Activated CD4-positive, alpha-beta T cell treated with anti-CD3 and anti-CD28 coated beads, Interleukin-2, amount 10 ng/mL, durations not matched to agents 24 days and 14 days (primary cell): ENCODE results near the gene GAPDHS. TPM values are rescaled to one million over a fixed set of nuclear protein-coding genes. Genes with fewer than 3 reads are reported as not detected.

Experiments
- DNase-seq: peaks from one replicate; pipeline ENCODE4 v3.0.0; 2022
- H3K27ac Mint-ChIP-seq: one replicate; pipeline ENCODE4 v1.8.0; 2022; ENCODE audit warnings: mild to moderate bottlenecking, mixed read lengths
- H3K27me3 Mint-ChIP-seq: one replicate; pipeline ENCODE4 v1.8.0; 2022; ENCODE audit warnings: mixed read lengths
- H3K36me3 Mint-ChIP-seq: one replicate; pipeline ENCODE4 v1.8.0; 2022; ENCODE audit warnings: low read depth, mild to moderate bottlenecking, mixed read lengths
- H3K4me1 Mint-ChIP-seq: one replicate; pipeline ENCODE4 v1.8.0; 2021; ENCODE audit warnings: mixed read lengths
- H3K4me3 Mint-ChIP-seq: one replicate; pipeline ENCODE4 v1.8.0; 2022; ENCODE audit warnings: mild to moderate bottlenecking, moderate library complexity, mixed read lengths
- H3K9me3 Mint-ChIP-seq: one replicate; pipeline ENCODE4 v1.8.0; 2021; ENCODE audit warnings: mixed read lengths
- intact Hi-C: fragments of 100-400 bp; cut with micrococcal nuclease; formaldehyde crosslinking; loops from one replicate; pipeline ENCODE4 v1.15.1; 2023
- total RNA-seq: library from RNA; stranded (reverse); gene quantifications from 2 replicates; pipeline ENCODE4 v1.2.3, GENCODE V29; 2022

The GAPDHS gene
- total RNA-seq, 1 donor from 2014 or later = not detected

DNA sequence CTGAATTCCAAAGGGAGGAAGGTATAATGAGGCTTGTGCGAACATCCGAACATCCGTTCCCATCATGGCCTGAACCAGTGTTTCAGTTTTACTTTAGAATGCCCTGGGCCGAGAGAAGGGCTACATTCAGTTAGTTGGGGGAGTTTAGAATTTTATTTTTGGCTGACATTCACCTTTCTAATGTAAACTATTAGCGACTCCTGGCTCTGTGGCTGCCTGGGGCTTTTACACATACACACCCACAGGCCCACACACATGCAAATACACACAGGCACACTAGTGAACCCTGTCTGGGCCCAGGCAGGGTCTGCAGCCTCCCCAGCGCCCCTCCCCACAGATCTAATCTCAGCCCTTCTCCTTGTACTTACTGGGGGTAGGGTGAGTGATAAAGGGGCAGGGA is 6.1 kb downstream of the GAPDHS start:
- no peak overlapping the region for H3K27ac Mint-ChIP-seq
- peaks cover 3% of the 10 kb centered on the region for H3K27me3 Mint-ChIP-seq

DNA sequence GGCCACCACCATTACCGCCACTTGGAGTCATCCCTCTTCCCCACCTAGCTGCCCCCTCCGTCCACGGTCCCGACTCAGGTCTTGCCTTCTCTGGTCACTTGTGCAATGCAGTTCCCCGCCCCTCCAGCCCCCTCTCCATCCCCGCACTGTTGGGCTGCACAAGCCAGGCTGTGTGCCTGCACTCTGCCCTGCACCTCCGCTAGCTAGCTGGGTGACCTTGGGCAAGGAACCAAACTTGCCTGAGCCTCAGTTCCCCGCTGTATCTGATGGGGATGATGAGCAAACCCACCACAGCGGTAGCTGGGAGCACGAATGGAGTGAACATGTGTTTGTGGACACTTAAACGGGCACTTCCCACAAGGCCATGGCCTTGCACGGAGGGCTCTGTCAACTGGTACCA is 6.6 kb downstream of the GAPDHS start:
- Mint-ChIP-seq H3K4me3 (no peak overlapping the region), H3K36me3 (peaks cover 12% of the 10 kb centered on the region), H3K27me3 (peaks cover 2% of the 10 kb centered on the region), H3K27ac (no peak overlapping the region), H3K4me1 (peaks cover 8% of the 10 kb centered on the region), H3K9me3 (no peaks in the 10 kb centered on the region)
- no peak for DNase-seq
- intact Hi-C loops = no loop called here

More for the DNA sequence above, 6.1 kb downstream of the GAPDHS start:
- Mint-ChIP-seq H3K4me3 (no peak overlapping the region), H3K4me1 (peaks cover 3% of the 10 kb centered on the region), H3K9me3 (no peaks in the 10 kb centered on the region), H3K36me3 (peaks cover 10% of the 10 kb centered on the region)
- no peak for DNase-seq
- intact Hi-C loops = no loop called here

DNA sequence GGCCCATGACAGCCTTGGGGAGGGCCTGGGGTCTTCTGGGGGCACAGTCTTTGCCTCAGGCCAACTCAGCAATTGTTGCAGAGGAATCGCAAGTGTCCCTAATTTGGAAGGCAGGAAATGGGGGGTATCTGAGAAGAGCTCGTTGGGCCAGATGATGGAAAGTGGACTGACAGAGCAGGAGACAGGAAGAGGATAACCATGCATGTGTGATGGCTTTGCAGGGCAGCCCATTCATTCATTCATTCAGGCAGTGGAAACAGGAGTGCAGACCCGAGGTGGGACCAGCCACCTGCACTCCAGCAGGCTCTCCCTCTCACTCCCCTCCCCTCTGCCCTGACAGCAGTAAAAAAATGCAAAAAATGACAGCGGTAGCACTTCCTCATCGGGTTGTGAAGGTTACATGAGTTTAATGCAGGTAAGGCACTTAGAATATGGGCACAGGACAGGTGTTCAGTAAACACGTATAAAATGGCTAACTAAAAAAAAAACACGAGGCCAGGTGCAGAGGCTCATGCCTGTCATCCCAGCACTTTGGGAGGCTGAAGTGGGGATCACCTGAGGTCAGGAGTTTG is 7.2 kb downstream of the GAPDHS start:
- Mint-ChIP-seq H3K27me3 (no peaks in the 10 kb centered on the region), H3K9me3 (no peaks in the 10 kb centered on the region), H3K36me3 (peaks cover 13% of the 10 kb centered on the region), H3K27ac (no peak overlapping the region), H3K4me1 (peaks cover 8% of the 10 kb centered on the region), H3K4me3 (no peak overlapping the region)
- intact Hi-C loops = no loop called here
- DNase-seq = no peak

DNA sequence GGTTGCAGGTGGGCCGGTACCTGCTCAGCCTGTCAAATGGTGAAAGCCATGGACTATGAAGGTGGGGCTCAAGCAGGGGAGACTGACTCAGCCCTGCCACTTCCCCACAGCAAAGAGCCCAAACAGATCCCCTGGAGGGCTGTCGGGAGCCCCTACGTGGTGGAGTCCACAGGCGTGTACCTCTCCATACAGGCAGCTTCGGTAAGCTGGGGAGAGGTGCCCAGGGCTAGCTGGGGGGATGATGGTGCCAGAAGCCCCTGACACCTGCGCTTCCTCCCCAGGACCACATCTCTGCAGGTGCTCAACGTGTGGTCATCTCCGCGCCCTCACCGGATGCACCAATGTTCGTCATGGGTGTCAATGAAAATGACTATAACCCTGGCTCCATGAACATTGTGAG is 9.0 kb downstream of the GAPDHS start:
- H3K9me3 Mint-ChIP-seq = no peaks in the 10 kb centered on the region
- no peak overlapping the region for H3K4me3 Mint-ChIP-seq
- peaks cover 20% of the 10 kb centered on the region for H3K4me1 Mint-ChIP-seq
- DNase-seq = no peak
- H3K27me3 Mint-ChIP-seq = no peaks in the 10 kb centered on the region
- intact Hi-C loops = no loop called here
- peaks cover 17% of the 10 kb centered on the region for H3K36me3 Mint-ChIP-seq
- H3K27ac Mint-ChIP-seq = no peak overlapping the region

DNA sequence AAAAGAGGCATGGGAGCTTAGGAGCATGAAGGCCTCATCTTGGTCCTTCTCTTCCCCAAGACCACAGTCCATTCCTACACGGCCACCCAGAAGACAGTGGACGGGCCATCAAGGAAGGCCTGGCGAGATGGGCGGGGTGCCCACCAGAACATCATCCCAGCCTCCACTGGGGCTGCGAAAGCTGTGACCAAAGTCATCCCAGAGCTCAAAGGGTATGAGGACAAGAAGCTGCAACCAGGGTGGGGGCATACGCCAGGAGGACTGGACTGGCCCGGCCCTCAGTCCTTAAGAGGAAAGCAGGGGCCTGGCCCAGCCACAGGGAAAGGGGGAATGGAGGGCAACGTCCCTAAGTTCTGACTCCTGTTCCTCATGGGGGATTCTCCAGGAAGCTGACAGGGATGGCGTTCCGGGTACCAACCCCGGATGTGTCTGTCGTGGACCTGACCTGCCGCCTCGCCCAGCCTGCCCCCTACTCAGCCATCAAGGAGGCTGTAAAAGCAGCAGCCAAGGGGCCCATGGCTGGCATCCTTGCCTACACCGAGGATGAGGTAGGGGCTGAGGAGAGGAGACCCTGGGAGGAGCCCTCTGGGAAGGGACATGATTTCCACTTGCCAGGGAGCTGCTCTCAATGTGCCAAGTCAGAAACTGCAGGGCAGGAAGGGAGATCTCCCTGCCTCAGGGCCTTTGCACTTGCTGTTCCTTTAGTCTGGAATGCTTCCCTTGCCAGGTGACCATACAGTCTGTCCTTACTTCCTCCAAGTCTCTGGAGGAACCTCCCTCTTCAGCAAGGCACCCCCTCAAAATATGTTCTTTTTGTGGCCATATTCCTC is 10.2 kb downstream of the GAPDHS start:
- Mint-ChIP-seq H3K4me3 (no peak overlapping the region), H3K36me3 (peaks cover 25% of the 10 kb centered on the region)

DNA sequence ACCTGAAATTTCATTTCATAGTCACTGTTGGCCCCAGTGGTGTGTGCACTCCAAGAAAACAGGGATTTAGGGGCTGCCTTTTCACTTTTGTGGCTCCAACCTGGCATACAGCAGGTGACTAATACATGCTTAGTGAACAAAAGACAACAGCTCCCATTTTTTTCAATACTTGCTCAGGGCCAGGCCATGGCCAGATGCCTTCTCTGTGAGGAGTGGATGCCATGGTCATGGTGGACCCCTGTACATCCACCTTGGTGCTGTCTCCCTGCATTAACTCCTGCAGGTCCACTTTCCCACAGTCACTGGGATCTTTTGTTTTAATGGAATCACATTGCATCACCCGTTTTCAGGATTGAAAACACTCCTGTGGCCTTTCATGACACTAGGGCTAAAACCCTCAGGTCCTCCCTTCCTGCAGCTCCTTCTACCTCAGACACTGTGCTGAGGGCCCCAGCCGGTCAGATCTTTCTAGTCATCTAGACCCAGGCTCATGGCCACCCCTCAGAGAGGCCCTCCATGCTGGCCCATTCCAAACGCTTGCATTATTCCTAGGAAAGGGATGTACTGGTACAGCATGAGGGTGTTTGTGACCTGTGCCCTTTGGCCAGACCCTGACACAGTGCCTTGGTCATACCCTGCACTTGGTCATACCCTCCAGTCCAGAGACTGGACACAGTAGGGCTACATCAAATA is 11.0 kb downstream of the GAPDHS start:
- intact Hi-C loops = no loop called here
- DNase-seq = no peak
- no peaks in the 10 kb centered on the region for H3K9me3 Mint-ChIP-seq
- peaks cover 28% of the 10 kb centered on the region for H3K4me1 Mint-ChIP-seq
- peak overlapping the region; percentile 88 for H3K27ac Mint-ChIP-seq
- H3K27me3 Mint-ChIP-seq = no peaks in the 10 kb centered on the region
- peak overlapping the region; percentile 97 for H3K4me3 Mint-ChIP-seq
- peaks cover 29% of the 10 kb centered on the region for H3K36me3 Mint-ChIP-seq

More for the DNA sequence above, 10.2 kb downstream of the GAPDHS start:
- peaks cover 23% of the 10 kb centered on the region for H3K4me1 Mint-ChIP-seq
- H3K27me3 Mint-ChIP-seq = no peaks in the 10 kb centered on the region
- DNase-seq = no peak
- no peak overlapping the region for H3K27ac Mint-ChIP-seq
- intact Hi-C loops = no loop called here
- H3K9me3 Mint-ChIP-seq = no peaks in the 10 kb centered on the region

DNA sequence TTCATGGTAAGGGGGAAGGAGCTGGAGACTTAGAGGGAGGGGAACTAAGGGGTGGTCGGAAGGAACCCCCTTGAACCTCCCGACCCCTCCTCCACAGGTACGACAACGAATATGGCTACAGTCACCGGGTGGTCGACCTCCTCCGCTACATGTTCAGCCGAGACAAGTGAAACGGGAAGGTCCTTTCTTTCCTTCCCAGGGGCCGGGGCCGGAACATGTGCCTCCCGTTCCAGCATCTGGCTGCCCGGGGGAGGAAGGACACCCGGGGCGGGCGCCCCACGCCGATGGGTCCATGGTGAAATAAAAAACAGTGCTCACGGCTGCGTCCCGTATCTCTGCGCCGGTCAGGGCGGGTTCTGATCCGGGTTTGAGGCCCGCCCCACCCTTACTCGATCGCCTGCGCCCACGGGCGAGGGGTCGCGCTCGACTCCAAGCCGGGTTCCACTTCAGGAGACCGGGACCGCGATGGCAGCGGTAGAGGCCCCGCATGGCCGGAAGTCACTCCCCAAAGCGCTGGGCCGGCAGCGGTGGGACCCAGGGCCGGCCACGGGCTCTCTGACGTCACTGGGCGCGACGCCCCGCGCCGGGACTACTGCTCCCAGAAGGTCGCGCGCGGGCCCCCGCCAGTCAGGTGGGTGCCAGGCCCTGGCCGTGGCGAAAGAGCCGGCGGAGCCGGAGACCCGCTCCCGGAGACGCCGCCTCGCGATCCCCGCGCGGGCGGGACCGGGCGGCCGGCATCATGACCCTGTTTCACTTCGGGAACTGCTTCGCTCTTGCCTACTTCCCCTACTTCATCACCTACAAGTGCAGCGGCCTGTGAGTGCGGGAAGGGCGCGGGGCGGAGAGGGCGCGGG is 12.0 kb downstream of the GAPDHS start, which contains the start of gene TMEM147:
TSS of gene TMEM147 (plus strand) at position 626 of the 854 bp plus-strand sequence. CDS start at position 740, 114 bp downstream.
- peak within 1 kb of the TSS; percentile 97 for H3K4me3 Mint-ChIP-seq
- H3K27ac Mint-ChIP-seq = peak within 1 kb of the TSS; percentile 96
- no peaks in the 10 kb centered on the region for H3K9me3 Mint-ChIP-seq
- peaks cover 29% of the 10 kb centered on the region for H3K4me1 Mint-ChIP-seq
- intact Hi-C loops = loop anchor here (1.0 to 5.0 kb wide), 5 partner anchors 33 to 172 kb away; partner anchors contain the start of genes DMKN, HAUS5, KMT2B and RBM42
- H3K27me3 Mint-ChIP-seq = no peaks in the 10 kb centered on the region
- DNase-seq = peak; percentile 96
- H3K36me3 Mint-ChIP-seq = peaks cover 29% of the 10 kb centered on the region

DNA sequence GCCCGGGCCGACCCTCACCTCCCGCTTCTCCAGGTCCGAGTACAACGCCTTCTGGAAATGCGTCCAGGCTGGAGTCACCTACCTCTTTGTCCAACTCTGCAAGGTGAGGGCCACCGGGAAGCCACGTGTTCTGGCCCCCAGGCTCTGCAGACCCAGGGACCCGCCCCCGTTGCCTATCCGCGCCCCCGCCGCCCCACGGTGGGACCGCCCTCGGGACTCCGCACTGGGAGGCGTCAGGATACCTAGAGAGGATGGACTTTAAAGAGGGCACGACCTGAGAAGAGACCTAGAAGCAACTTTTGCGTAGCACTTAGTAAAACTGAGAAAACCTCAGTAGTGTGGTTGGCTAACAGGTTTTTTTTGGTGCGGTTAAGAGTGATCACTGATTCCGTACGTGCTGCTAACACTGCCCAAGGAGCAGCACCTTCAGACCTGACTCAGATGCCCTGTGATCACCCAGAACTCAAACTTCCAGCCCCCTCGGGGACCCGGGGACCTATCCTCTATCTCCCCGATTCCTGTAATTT is 12.7 kb downstream of the GAPDHS start:
- H3K4me3 Mint-ChIP-seq = peak overlapping the region; percentile 97
- no peaks in the 10 kb centered on the region for H3K27me3 Mint-ChIP-seq
- H3K9me3 Mint-ChIP-seq = no peaks in the 10 kb centered on the region
- H3K36me3 Mint-ChIP-seq = peaks cover 25% of the 10 kb centered on the region
- intact Hi-C loops = loop anchor here (1.0 to 5.0 kb wide), 7 partner anchors 34 to 199 kb away; partner anchors contain the start of genes DMKN, FFAR1, HAUS5 and KMT2B
- DNase-seq = peak; percentile 90
- peaks cover 29% of the 10 kb centered on the region for H3K4me1 Mint-ChIP-seq
- H3K27ac Mint-ChIP-seq = peak overlapping the region; percentile 96

DNA sequence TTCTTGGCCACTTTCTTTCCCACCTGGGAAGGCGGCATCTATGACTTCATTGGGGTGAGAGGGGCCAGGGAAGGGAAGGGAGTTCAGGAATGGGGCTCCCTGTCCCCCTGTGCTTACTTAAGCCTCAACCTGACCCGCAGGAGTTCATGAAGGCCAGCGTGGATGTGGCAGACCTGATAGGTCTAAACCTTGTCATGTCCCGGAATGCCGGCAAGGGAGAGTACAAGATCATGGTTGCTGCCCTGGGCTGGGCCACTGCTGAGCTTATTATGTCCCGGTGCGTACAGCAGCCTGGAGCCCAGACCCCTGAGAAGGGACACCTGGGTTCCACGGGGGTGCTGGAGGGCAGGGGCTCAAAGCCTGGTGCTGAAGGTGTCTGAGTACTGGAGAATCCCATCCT is 13.3 kb downstream of the GAPDHS start:
- peaks cover 25% of the 10 kb centered on the region for H3K36me3 Mint-ChIP-seq
- intact Hi-C loops = loop anchor here (1.0 to 5.0 kb wide), 6 partner anchors 34 to 200 kb away; partner anchors contain the start of genes DMKN, FFAR1, KMT2B and RBM42
- peak overlapping the region; percentile 97 for H3K4me3 Mint-ChIP-seq
- DNase-seq = no peak
- no peaks in the 10 kb centered on the region for H3K27me3 Mint-ChIP-seq
- no peaks in the 10 kb centered on the region for H3K9me3 Mint-ChIP-seq
- peaks cover 29% of the 10 kb centered on the region for H3K4me1 Mint-ChIP-seq
- H3K27ac Mint-ChIP-seq = peak overlapping the region; percentile 96

DNA sequence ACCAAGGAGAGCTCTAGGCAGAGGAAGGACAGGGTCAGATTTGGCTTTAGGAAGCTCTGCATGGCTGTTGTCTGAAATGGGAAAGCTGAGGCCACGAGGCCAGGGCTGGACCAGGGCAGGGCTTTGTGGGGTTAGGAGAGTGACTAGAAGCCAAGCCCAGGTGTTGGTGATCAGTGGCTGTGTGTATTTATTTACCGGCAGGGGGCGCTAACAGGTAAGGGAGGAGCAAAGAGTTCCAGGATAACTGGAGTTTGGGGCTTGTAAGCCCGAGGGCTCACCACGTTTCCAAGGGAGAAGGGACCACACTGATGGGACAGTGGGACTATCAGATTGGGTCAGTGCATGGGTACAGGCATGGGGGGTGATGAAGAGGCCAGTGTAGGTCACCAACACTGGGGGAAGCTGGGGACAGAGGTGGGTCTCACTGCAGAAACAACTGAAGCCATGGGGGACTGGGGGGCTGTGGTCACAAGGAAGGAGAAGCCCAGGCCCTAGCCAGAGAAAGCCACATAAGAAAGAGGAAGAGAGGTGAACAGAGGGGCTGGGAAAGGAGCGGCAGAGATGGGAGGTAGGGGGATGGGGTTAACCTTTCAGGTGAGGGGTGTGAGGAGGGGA is 16.0 kb downstream of the GAPDHS start:
- Mint-ChIP-seq H3K27me3 (no peaks in the 10 kb centered on the region), H3K36me3 (peaks cover 20% of the 10 kb centered on the region), H3K9me3 (no peaks in the 10 kb centered on the region), H3K4me3 (no peak overlapping the region), H3K4me1 (peaks cover 26% of the 10 kb centered on the region), H3K27ac (peak overlapping the region; percentile 9)
- intact Hi-C loops = loop anchor here (5.0 kb wide), 4 partner anchors 37 to 168 kb away; partner anchors contain the start of genes DMKN, KMT2B and RBM42
- DNase-seq = peak; percentile 89

DNA sequence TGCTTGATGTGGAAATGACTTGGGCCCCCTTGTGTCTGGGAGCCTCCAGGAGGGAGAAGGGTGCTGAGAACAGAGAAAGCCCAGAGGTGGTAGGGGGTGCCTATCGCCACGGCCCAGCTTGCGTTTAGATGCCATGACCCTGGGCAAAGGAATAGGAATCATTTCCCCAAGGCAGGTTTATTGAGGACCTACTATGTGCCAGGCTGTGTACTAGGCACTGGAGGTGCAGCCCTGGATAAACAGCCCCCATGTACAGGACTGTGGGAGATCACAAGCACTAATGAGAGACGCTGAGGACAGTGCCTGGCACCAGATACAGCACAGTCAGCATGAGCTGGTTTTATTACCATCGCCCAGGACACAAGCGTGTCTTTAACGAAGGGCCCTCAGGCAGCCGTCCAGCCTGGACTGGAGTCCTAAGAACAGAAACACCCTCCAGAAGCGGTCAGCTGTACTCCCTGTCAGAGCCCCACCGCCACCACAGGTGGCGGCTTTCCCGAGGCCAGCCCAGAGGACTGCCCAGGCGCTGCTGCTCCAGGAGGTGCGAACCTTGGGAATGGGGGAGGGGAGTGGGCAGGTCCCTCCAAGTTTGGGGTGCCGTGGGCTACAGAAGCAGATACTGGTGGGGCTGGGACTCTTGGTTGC is 16.7 kb downstream of the GAPDHS start:
- Mint-ChIP-seq H3K4me1 (peaks cover 21% of the 10 kb centered on the region), H3K9me3 (no peaks in the 10 kb centered on the region), H3K27ac (no peak overlapping the region), H3K36me3 (peaks cover 17% of the 10 kb centered on the region), H3K4me3 (no peak overlapping the region), H3K27me3 (no peaks in the 10 kb centered on the region)
- intact Hi-C loops = loop anchor here (5.0 kb wide), 4 partner anchors 38 to 167 kb away; partner anchors contain the start of genes DMKN, KMT2B and RBM42
- DNase-seq = no peak
